HL-60/S4 treated with retinoic acid at 250 ng/mL for 4 days and 3 days (cell line): ENCODE results near the gene ZCCHC2.

Experiments
- in situ Hi-C: fragments of 300-500 bp; cut with MboI; formaldehyde crosslinking; loops from 2 replicates; pipeline ENCODE4 v1.7.0; 2022; ENCODE audit warnings: low sequenced_read_pairs

The ZCCHC2 gene

GRCh38 chr18:62509779-62510178 lies 13.0 kb upstream of the ZCCHC2 start:
- in situ Hi-C loops: no loop called here

GRCh38 chr18:62510789-62511188 lies 12.0 kb upstream of the ZCCHC2 start:
- in situ Hi-C loops: no loop called here

- in situ Hi-C loops: no loop called here
These were observed 10.3 kb upstream of the ZCCHC2 start for GRCh38 chr18:62512532-62512931.

GRCh38 chr18:62512996-62513395 lies 9.8 kb upstream of the ZCCHC2 start:
- in situ Hi-C loops: no loop called here

GRCh38 chr18:62514570-62514969 lies 8.3 kb upstream of the ZCCHC2 start:
- in situ Hi-C loops: no loop called here

- in situ Hi-C loops: no loop called here
These were observed 6.6 kb upstream of the ZCCHC2 start for GRCh38 chr18:62516242-62516641.

- in situ Hi-C loops: no loop called here
These were observed 4.1 kb upstream of the ZCCHC2 start for GRCh38 chr18:62518460-62519375.

- in situ Hi-C loops: no loop called here
These were observed 3.1 kb upstream of the ZCCHC2 start for GRCh38 chr18:62519684-62520083.

GRCh38 chr18:62521082-62521481 lies 1.7 kb upstream of the ZCCHC2 start:
- in situ Hi-C loops: no loop called here

- in situ Hi-C loops: no loop called here
These were observed 1.2 kb upstream of the ZCCHC2 start for GRCh38 chr18:62521593-62521992.

- in situ Hi-C loops: no loop called here
These were observed 684 bp upstream of the ZCCHC2 start for GRCh38 chr18:62522178-62522503.

- in situ Hi-C loops: no loop called here
These were observed 397 bp downstream of the ZCCHC2 start for GRCh38 chr18:62523255-62523588.

- in situ Hi-C loops: no loop called here
These were observed 1.0 kb downstream of the ZCCHC2 start for GRCh38 chr18:62523631-62524439.

GRCh38 chr18:62524440-62525200 lies 1.8 kb downstream of the ZCCHC2 start:
- in situ Hi-C loops: no loop called here

GRCh38 chr18:62525608-62526007 lies 2.8 kb downstream of the ZCCHC2 start:
- in situ Hi-C loops: no loop called here

- in situ Hi-C loops: no loop called here
These were observed 3.5 kb downstream of the ZCCHC2 start for GRCh38 chr18:62526098-62527025.

- in situ Hi-C loops: no loop called here
These were observed 6.8 kb downstream of the ZCCHC2 start for GRCh38 chr18:62529597-62529996.

GRCh38 chr18:62531078-62531477 lies 8.3 kb downstream of the ZCCHC2 start:
- in situ Hi-C loops: no loop called here

GRCh38 chr18:62531931-62532330 lies 9.1 kb downstream of the ZCCHC2 start:
- in situ Hi-C loops: no loop called here

- in situ Hi-C loops: no loop called here
These were observed 13.2 kb downstream of the ZCCHC2 start for GRCh38 chr18:62536005-62536404.
